Activated effector memory CD4-positive, alpha-beta T cell treated with Interleukin-2 at 50 U/mL for 16 hours (primary cell): ENCODE measurements around the gene VSIG2.

Experiments used
- DNase-seq: peaks from one replicate; pipeline ENCODE4 v3.0.0-alpha.2; 2020

VSIG2 gene

GRCh38 chr11:124748100-124748418, 4.0 kb downstream of the VSIG2 start:
- no peak for DNase-seq

GRCh38 chr11:124747406-124748099, 4.5 kb downstream of the VSIG2 start:
- no peak for DNase-seq

- DNase-seq: peak; percentile 77
Observed at GRCh38 chr11:124746621-124747243, 5.3 kb downstream of the VSIG2 start.

GRCh38 chr11:124745835-124746620, 6.0 kb downstream of the VSIG2 start:
- peak; percentile 18 for DNase-seq

- no peak for DNase-seq
Observed at GRCh38 chr11:124745270-124745834, 6.7 kb downstream of the VSIG2 start.

GRCh38 chr11:124743050-124743449, 9.0 kb downstream of the VSIG2 start:
- DNase-seq: no peak

- DNase-seq: no peak
Observed at GRCh38 chr11:124742555-124742954, 9.5 kb downstream of the VSIG2 start.

- peak; percentile 29 for DNase-seq
Observed at GRCh38 chr11:124740277-124740882, 11.7 kb downstream of the VSIG2 start.

- peak; percentile 74 for DNase-seq
Observed at GRCh38 chr11:124739479-124740276, 12.4 kb downstream of the VSIG2 start, which contains the start of gene NRGN. Gene NRGN (plus strand): TSS chr11:124739942. CDS start chr11:124740085, 143 bp downstream.

GRCh38 chr11:124738713-124739478, 13.2 kb downstream of the VSIG2 start:
- no peak for DNase-seq

- DNase-seq: no peak
Observed at GRCh38 chr11:124737638-124738305, 14.3 kb downstream of the VSIG2 start.

- DNase-seq: no peak
Observed at GRCh38 chr11:124736736-124737135, 15.3 kb downstream of the VSIG2 start.

- no peak for DNase-seq
Observed at GRCh38 chr11:124732230-124732629, 19.8 kb downstream of the VSIG2 start.

GRCh38 chr11:124729571-124729970, 22.5 kb downstream of the VSIG2 start:
- no peak for DNase-seq

GRCh38 chr11:124728134-124728533, 23.9 kb downstream of the VSIG2 start:
- DNase-seq: no peak

- DNase-seq: no peak
Observed at GRCh38 chr11:124727474-124727873, 24.6 kb downstream of the VSIG2 start.

- no peak for DNase-seq
Observed at GRCh38 chr11:124725719-124726105, 26.3 kb downstream of the VSIG2 start.

- DNase-seq: no peak
Observed at GRCh38 chr11:124724979-124725718, 26.9 kb downstream of the VSIG2 start.

GRCh38 chr11:124722176-124722575, 29.9 kb downstream of the VSIG2 start:
- DNase-seq: no peak

- DNase-seq: no peak
Observed at GRCh38 chr11:124719534-124719933, 32.5 kb downstream of the VSIG2 start.
